Fibroblast of lung (primary cell): ENCODE results near the gene KLK5. TPM values are rescaled to one million over a fixed set of nuclear protein-coding genes. Genes with fewer than 3 reads are reported as not detected.

ENCODE experiments used
- DNase-seq, 2 donors: peaks; one replicate each; pipeline versions ENCODE4 v3.0.0 to v3.0.0-alpha.2; 2010; ENCODE audit warnings: low read depth in 2 of 2
- H2AFZ ChIP-seq: 2 replicates; pipeline ENCODE4 v1.5.1; 2012; ENCODE audit warnings: low read length, control low read depth, inconsistent platforms
- H3K27ac ChIP-seq: 2 replicates; pipeline ENCODE4 v1.5.1; 2011; ENCODE audit warnings: low read length, control low read depth; ENCODE audit not compliant: insufficient read depth
- H3K27me3 ChIP-seq: 2 replicates; pipeline ENCODE4 v1.5.1; 2011; ENCODE audit warnings: mild to moderate bottlenecking, low read length; ENCODE audit not compliant: control insufficient read depth, insufficient read depth
- H3K36me3 ChIP-seq: 2 replicates; pipeline ENCODE4 v1.5.1; 2011; ENCODE audit warnings: low read length; ENCODE audit not compliant: control insufficient read depth, insufficient read depth
- H3K4me1 ChIP-seq: 2 replicates; pipeline ENCODE4 v1.5.1; 2011; ENCODE audit warnings: low read length; ENCODE audit not compliant: control insufficient read depth, insufficient read depth; ENCODE audit errors: extremely low read depth
- H3K4me2 ChIP-seq: 2 replicates; pipeline ENCODE4 v1.5.1; 2011; ENCODE audit warnings: low read length, control low read depth; ENCODE audit not compliant: insufficient read depth; ENCODE audit errors: extremely low read depth
- H3K4me3 ChIP-seq, 4 experiments: fragments of 200-600 bp in 1 of 4; sonication (generic) in 1 of 4; replicated peaks in 1 of 4; 2 replicates each; pipeline ENCODE4 v1.5.1; 2011 to 2016; ENCODE audit warnings: low read length in 4 of 4, low read depth in 3 of 4, mild to moderate bottlenecking in 3 of 4, control low read depth in 2 of 4, inconsistent platforms in 1 of 4, mixed read lengths in 1 of 4; ENCODE audit not compliant: insufficient read depth in 1 of 4; ENCODE audit errors: control extremely low read depth in 1 of 4
- H3K79me2 ChIP-seq: 2 replicates; pipeline ENCODE4 v1.5.1; 2012; ENCODE audit warnings: mild to moderate bottlenecking, low read length, inconsistent platforms; ENCODE audit not compliant: control insufficient read depth, insufficient read depth
- H3K9ac ChIP-seq: 2 replicates; pipeline ENCODE4 v1.5.1; 2011; ENCODE audit warnings: mild to moderate bottlenecking, low read length, control low read depth; ENCODE audit not compliant: insufficient read depth
- H3K9me3 ChIP-seq: 2 replicates; pipeline ENCODE4 v1.5.1; 2012; ENCODE audit warnings: low read depth, low read length; ENCODE audit not compliant: control insufficient read depth, insufficient read depth
- H4K20me1 ChIP-seq: 2 replicates; pipeline ENCODE4 v1.5.1; 2011; ENCODE audit warnings: low read length; ENCODE audit not compliant: control insufficient read depth, insufficient read depth; ENCODE audit errors: extremely low read depth
- CTCF ChIP-seq, 2 donors: IDR thresholded peaks in 1 of 2; conservative IDR thresholded peaks in 1 of 2; 1 replicate in 1 of 2; 2 replicates in 1 of 2; pipeline ENCODE4 v1.5.1; 2011 to 2012; ENCODE audit warnings: low read length in 2 of 2, control low read depth in 1 of 2, inconsistent platforms in 1 of 2, low read depth in 1 of 2, mild to moderate bottlenecking in 1 of 2
- EZH2 ChIP-seq: IDR thresholded peaks from 2 replicates; pipeline ENCODE4 v1.5.1; 2012; ENCODE audit warnings: low read length, control low read depth, mild to moderate bottlenecking; ENCODE audit errors: missing control alignments
- polyA plus RNA-seq, 2 donors: library from polyadenylated mRNA; depleted of rRNA in 1 of 2; stranded (reverse) in 1 of 2; unstranded in 1 of 2; fragments of >200 nt; gene quantifications; 2 replicates each; pipeline ENCODE4 v1.2.1, GENCODE V29; 2011 to 2012; ENCODE audit warnings: missing spikeins in 1 of 2
- total RNA-seq: library from RNA; depleted of rRNA; stranded (reverse); fragments of >200 nt; gene quantifications from 2 replicates; pipeline ENCODE4 v1.2.1, GENCODE V29; 2014

Gene KLK5
- total and polyA plus RNA-seq, 2 donors (not counting 1 experiment from before 2014, with no cell fraction given): 0.10 TPM; not detected in 1

DNA sequence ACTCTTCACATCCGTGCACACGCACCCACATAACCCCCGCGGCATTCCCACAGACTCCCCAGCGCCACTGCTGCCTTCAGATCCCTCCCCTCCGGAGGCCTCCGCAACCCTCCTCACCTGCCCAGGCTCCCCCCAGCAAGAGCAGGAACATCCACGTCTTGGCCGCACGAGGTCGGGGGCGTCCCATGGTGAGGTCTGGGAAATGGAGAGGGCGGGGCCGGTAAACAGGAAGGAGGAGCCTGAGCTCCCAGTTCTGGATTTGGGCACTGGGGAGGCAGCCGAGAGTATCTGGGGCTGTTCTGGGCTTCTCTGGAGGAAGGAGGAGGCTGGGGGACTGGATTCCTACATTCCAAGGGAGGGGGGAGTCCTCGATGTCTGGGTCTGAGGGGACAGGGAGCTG lies 48.1 kb upstream of the KLK5 start:
- Histone ChIP-seq H3K9ac (no peak overlapping the region), H3K4me3 (no peak overlapping the region), H2AFZ (no peak overlapping the region), H3K9me3 (no peaks in the 10 kb centered on the region), H3K27me3 (no peaks in the 10 kb centered on the region), H3K79me2 (no peaks in the 10 kb centered on the region), H3K36me3 (no peaks in the 10 kb centered on the region), H3K4me1 (no peaks in the 10 kb centered on the region), H4K20me1 (no peaks in the 10 kb centered on the region), H3K4me2 (no peak overlapping the region), H3K27ac (no peak overlapping the region)
- no peak for DNase-seq
- no peak for TF ChIP-seq CTCF (conservative IDR thresholded peaks at IDR 0.05 in 1 of 2, IDR thresholded peaks at IDR 0.05 in 1 of 2; ENCODE audit: low read depth in 1 of 2, low read length in 2 of 2)
- TF ChIP-seq EZH2: no peak

DNA sequence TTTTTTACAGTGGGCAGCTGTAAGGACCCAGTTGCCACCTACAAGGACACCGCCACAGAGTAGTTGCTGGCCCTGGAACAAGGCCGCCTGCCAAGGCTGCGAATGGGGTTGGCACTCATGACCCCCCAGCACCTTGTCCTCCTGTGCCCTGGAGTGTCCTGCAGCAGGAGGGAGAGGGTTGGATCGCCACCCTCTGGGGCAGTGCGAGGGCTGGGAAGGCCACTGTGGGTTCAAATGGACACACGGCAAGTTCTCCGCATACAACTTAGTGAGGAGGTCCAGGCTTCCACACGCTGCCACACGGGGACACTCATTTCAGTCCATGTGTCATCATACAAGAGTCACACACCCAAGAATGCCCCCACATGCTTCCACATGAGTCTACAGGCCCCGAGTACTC lies 47.6 kb upstream of the KLK5 start:
- no peak overlapping the region for H3K4me3 ChIP-seq
- no peak overlapping the region for H2AFZ ChIP-seq
- no peak for DNase-seq
- no peaks in the 10 kb centered on the region for H4K20me1 ChIP-seq
- H3K4me2 ChIP-seq: no peak overlapping the region
- H3K27ac ChIP-seq: no peak overlapping the region
- no peaks in the 10 kb centered on the region for H3K27me3 ChIP-seq
- H3K36me3 ChIP-seq: no peaks in the 10 kb centered on the region
- H3K9me3 ChIP-seq: no peaks in the 10 kb centered on the region
- H3K79me2 ChIP-seq: no peaks in the 10 kb centered on the region
- H3K4me1 ChIP-seq: no peaks in the 10 kb centered on the region
- H3K9ac ChIP-seq: no peak overlapping the region
- TF ChIP-seq EZH2: no peak
- no peak for TF ChIP-seq CTCF (conservative IDR thresholded peaks at IDR 0.05 in 1 of 2, IDR thresholded peaks at IDR 0.05 in 1 of 2; ENCODE audit: low read depth in 1 of 2, low read length in 2 of 2)

DNA sequence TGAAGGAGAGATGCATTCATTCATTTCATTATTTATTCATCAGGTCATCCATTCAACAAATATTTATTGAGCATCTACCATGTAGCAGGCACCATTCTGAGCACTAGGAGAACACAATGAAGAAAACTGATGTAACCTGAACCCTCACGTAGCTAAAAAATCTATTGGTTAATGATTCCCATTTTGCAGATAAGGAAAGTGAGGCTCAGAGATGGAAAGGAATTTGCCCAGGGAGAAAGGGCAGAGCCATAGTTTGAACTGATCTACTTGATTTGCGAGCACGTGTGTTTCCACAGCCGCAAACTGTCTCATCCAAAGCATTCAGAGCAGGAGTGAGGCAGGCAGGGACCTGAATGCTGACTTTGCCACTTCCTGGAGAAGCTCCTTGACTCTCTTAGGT lies 45.8 kb upstream of the KLK5 start:
- Histone ChIP-seq H3K27me3 (no peaks in the 10 kb centered on the region), H3K4me2 (no peak overlapping the region), H3K27ac (no peak overlapping the region), H3K4me1 (no peaks in the 10 kb centered on the region), H2AFZ (no peak overlapping the region), H3K9ac (no peak overlapping the region), H3K4me3 (no peak overlapping the region), H4K20me1 (no peaks in the 10 kb centered on the region), H3K9me3 (no peaks in the 10 kb centered on the region), H3K36me3 (no peaks in the 10 kb centered on the region), H3K79me2 (no peaks in the 10 kb centered on the region)
- no peak for DNase-seq
- TF ChIP-seq CTCF (conservative IDR thresholded peaks at IDR 0.05 in 1 of 2, IDR thresholded peaks at IDR 0.05 in 1 of 2; ENCODE audit: low read depth in 1 of 2, low read length in 2 of 2) (no peak), EZH2 (no peak)
